HepG2 (cell line): Measurements from ENCODE around the gene CITED4. TPM values are rescaled to one million over a fixed set of nuclear protein-coding genes. Genes with fewer than 3 reads are reported as not detected.

ENCODE experiments used
- ATAC-seq: fragments of 200-7000 bp; cut with Tn5 transposase; 3 replicates; pipeline ENCODE4 v1.9.1; 2020; ENCODE audit warnings: mild to moderate bottlenecking, moderate library complexity
- BruUV-seq: library from RNA; stranded (reverse); fragments of 400-500 nt; replicated peaks from 2 replicates; lab custom pipeline; 2021; lab: Mats Ljungman, UMichigan
- CTCF ChIA-PET: fragments of 300-600 bp; formaldehyde crosslinking; extraction: SDS; loops from one replicate; lab custom pipeline; 2021; ENCODE audit warnings: low total read pairs, inconsistent platforms, low intra/inter-chr PET ratio; lab: Yijun Ruan, JAX
- POLR2A ChIA-PET: fragments of 350-600 bp; sonication (Branson Sonifier 250); formaldehyde crosslinking; loops from one replicate; lab custom pipeline; 2020; ENCODE audit warnings: antibody characterized with exemption, inconsistent platforms; lab: Yijun Ruan, JAX
- DNase-seq: peaks from one replicate; pipeline ENCODE4 v3.0.0-alpha.2; 2015; ENCODE audit warnings: low spot score
- FAIRE-seq: peaks from 3 replicates; lab custom pipeline; 2011; peaks lifted over from hg19 to GRCh38; lab: Jason Lieb, UNC
- H2AFZ ChIP-seq: one replicate; pipeline ENCODE4 v1.6.1; 2011; ENCODE audit warnings: low read length, inconsistent platforms
- H3K27ac ChIP-seq: fragments of 300-600 bp; 3 replicates; pipeline ENCODE4 v1.8.0; 2011; ENCODE audit warnings: mixed run types, mild to moderate bottlenecking, mixed read lengths, low read length, inconsistent platforms; ENCODE audit not compliant: insufficient read depth; ENCODE audit errors: extremely low read length
- H3K27me3 ChIP-seq, 2 experiments: fragments of 200-600 bp in 1 of 2; 2 replicates in 1 of 2; 3 replicates in 1 of 2; pipeline versions ENCODE4 v1.6.0 to v1.8.0; 2011; ENCODE audit warnings: low read length in 2 of 2, mild to moderate bottlenecking in 2 of 2, moderate library complexity in 2 of 2, inconsistent platforms in 1 of 2; ENCODE audit not compliant: insufficient read depth in 2 of 2, control insufficient read depth in 1 of 2
- H3K36me3 ChIP-seq, 2 experiments: fragments of 200-600 bp in 1 of 2; replicated peaks in 1 of 2; 2 replicates in 1 of 2; 3 replicates in 1 of 2; pipeline versions ENCODE4 v1.5.1 to v1.8.0; 2011; ENCODE audit warnings: low read length in 2 of 2, inconsistent platforms in 1 of 2; ENCODE audit not compliant: insufficient read depth in 2 of 2, control insufficient read depth in 1 of 2
- H3K4me1 ChIP-seq: 2 replicates; pipeline ENCODE4 v1.5.1; 2012; ENCODE audit warnings: low read length, inconsistent platforms; ENCODE audit not compliant: insufficient read depth
- H3K4me2 ChIP-seq: 2 replicates; pipeline ENCODE4 v1.6.0; 2011; ENCODE audit warnings: low read depth, low read length, inconsistent platforms
- H3K4me3 ChIP-seq, 3 experiments: fragments of 200-600 bp in 1 of 3; sonication (generic), shearing (Covaris generic) in 1 of 3; replicated peaks in 1 of 3; 2 replicates each; pipeline ENCODE4 v1.5.1; 2011 to 2016; ENCODE audit warnings: low read length in 3 of 3, inconsistent platforms in 2 of 3, low read depth in 2 of 3, mild to moderate bottlenecking in 2 of 3, control low read depth in 1 of 3, mixed read lengths in 1 of 3; ENCODE audit not compliant: insufficient read depth in 1 of 3
- H3K79me2 ChIP-seq: one replicate; pipeline ENCODE4 v1.6.1; 2011; ENCODE audit warnings: low read length, inconsistent platforms; ENCODE audit not compliant: insufficient read depth
- H3K9ac ChIP-seq: 2 replicates; pipeline ENCODE4 v1.6.0; 2011; ENCODE audit warnings: mild to moderate bottlenecking, low read depth, low read length, inconsistent platforms; ENCODE audit not compliant: insufficient read depth
- H3K9me3 ChIP-seq: 2 replicates; pipeline ENCODE4 v1.5.1; 2012; ENCODE audit warnings: mild to moderate bottlenecking, low read length
- H4K20me1 ChIP-seq: 2 replicates; pipeline ENCODE4 v1.6.0; 2011; ENCODE audit warnings: inconsistent platforms, mild to moderate bottlenecking, low read length, moderate library complexity; ENCODE audit not compliant: insufficient read depth
- ATF4 ChIP-seq, 2 experiments: fragments of 450-650 bp in 1 of 2; sonication (generic) in 1 of 2; formaldehyde crosslinking; IDR thresholded peaks; 2 replicates each; pipeline versions ENCODE4 v1.5.0 to v1.8.0; 2020 to 2022; ENCODE audit warnings: mild to moderate bottlenecking in 1 of 2, missing genetic modification reagents in 1 of 2
- KDM2A ChIP-seq: sonication (generic); formaldehyde crosslinking; IDR thresholded peaks from 2 replicates; pipeline ENCODE4 v1.4.0; 2020; ENCODE audit warnings: low read depth, missing genetic modification reagents, borderline replicate concordance
- ZNF224 ChIP-seq: sonication (generic); formaldehyde crosslinking; IDR thresholded peaks from 2 replicates; pipeline ENCODE4 v1.5.0; 2020; ENCODE audit warnings: mild to moderate bottlenecking, missing genetic modification reagents
- ZNF282 ChIP-seq: fragments of 450-650 bp; IDR thresholded peaks from 2 replicates; pipeline ENCODE4 v1.6.1; 2018; ENCODE audit not compliant: partially characterized antibody
- ZNF614 ChIP-seq: IDR thresholded peaks from 2 replicates; pipeline ENCODE4 v1.6.1; 2018; ENCODE audit warnings: missing biosample characterization, missing genetic modification reagents, inconsistent platforms, borderline replicate concordance
- ZNF619 ChIP-seq: sonication (generic); formaldehyde crosslinking; IDR thresholded peaks from 2 replicates; pipeline ENCODE4 v1.4.0; 2020; ENCODE audit warnings: mild to moderate bottlenecking, missing genetic modification reagents
- ZNF75D ChIP-seq: sonication (generic); formaldehyde crosslinking; IDR thresholded peaks from 2 replicates; pipeline ENCODE4 v1.8.1; 2023; ENCODE audit warnings: missing genetic modification reagents, mild to moderate bottlenecking, borderline replicate concordance
- WGBS: methylation state at CpG from one replicate; pipeline ENCODE4 v1.1.6; 2017; ENCODE audit warnings: low lambda C conversion rate; 5-methylcytosine and 5-hydroxymethylcytosine counted together
- in situ Hi-C: cut with HindIII; loops from 2 replicates; pipeline ENCODE4 v1.10.0; 2017; ENCODE audit warnings: low pct_unique_long_range_greater_than_20kb; ENCODE audit not compliant: extremely low pct_ligation_motif_present
- intact Hi-C: fragments of 100-400 bp; cut with micrococcal nuclease; formaldehyde crosslinking; loops from one replicate; pipeline ENCODE4 v1.10.0; 2022; ENCODE audit not compliant: unreplicated experiment
- polyA plus RNA-seq, 8 experiments: library from polyadenylated mRNA; depleted of rRNA in 3 of 8; stranded (reverse) in 7 of 8; unstranded in 1 of 8; fragments of >200 nt; fragmentation: Illumina TruSeq in 4 of 8; extraction: Trizol in 4 of 8; gene quantifications; 2 replicates each; pipeline versions ENCODE4 v1.2.1 to v1.2.3, GENCODE V29; 2011 to 2016; ENCODE audit warnings: low read depth in 4 of 8, missing spikeins in 1 of 8, mixed read lengths in 1 of 8; ENCODE audit not compliant: insufficient read depth in 1 of 8
- total RNA-seq, 5 experiments: library from RNA; depleted of rRNA; stranded (reverse); fragments of >200 nt; fragmentation: Illumina TruSeq; extraction: Trizol; gene quantifications; 2 replicates each; pipeline ENCODE4 v1.2.3, GENCODE V29; 2016; ENCODE audit warnings: low read depth in 1 of 5
- TF ChIP-seq, protein P1 (sequence below): sonication (generic); formaldehyde crosslinking; IDR thresholded peaks from 2 replicates; pipeline ENCODE4 v1.8.1; 2023; ENCODE audit warnings: missing genetic modification reagents, inconsistent platforms, borderline replicate concordance
- TF ChIP-seq, protein P2 (sequence below): sonication (generic); formaldehyde crosslinking; IDR thresholded peaks from 2 replicates; pipeline ENCODE4 v1.4.0; 2020; ENCODE audit warnings: mild to moderate bottlenecking, missing genetic modification reagents

CITED4 gene
- total and polyA plus RNA-seq, 2 of the 13 experiments (the other 11 are each of a cell fraction or from before 2014, with no cell fraction given), result 1.5 to 9.9 TPM

DNA sequence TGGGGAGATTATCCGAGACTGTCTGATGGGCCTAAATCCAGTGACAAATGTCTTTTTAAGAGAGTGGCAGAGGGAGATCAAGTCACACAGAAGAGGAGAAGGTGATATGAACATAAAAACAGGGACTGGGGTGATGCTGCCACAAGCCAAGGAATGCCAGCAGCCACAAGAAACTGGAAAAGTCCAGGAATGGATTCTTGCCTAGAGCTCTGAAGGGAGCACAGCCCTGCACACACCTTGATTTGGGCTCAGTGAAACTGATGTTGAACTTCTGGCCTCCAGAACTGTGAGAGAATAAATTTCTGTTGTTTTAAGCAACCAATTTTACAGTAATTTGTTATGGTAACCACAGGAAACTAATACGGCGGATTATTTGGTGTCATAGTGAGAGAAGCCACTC is 19.5 kb downstream of the CITED4 start:
- Histone ChIP-seq H3K4me1 (0 out of 2 replicates have a peak, but pooled peaks cover 10% of the 10 kb centered on the region), H3K79me2 (no peaks in the 10 kb centered on the region), H3K9me3 (no peaks in the 10 kb centered on the region; the same call in 1 of the 2 replicates), H3K27me3 (peaks cover 0 to 6% of the 10 kb centered on the region in 2 experiments; a peak in 1 of 5 replicates), H3K27ac (no peak overlapping the region), H3K36me3 (no peaks in the 10 kb centered on the region), H4K20me1 (no peaks in the 10 kb centered on the region), H2AFZ (no peak overlapping the region), H3K9ac (no peak overlapping the region), H3K4me3 (no peak overlapping the region), H3K4me2 (no peak overlapping the region)
- BruUV-seq, result no TSS peak
- intact Hi-C loops, result loop anchor here (10.0 kb wide), 1 partner anchor 48 kb away; no protein-coding TSS in a partner anchor
- in situ Hi-C loops, result no loop called here
- ChIA-PET CTCF (no interaction called here), POLR2A (no interaction called here)
- ATAC-seq (no peak), DNase-seq (no peak), FAIRE-seq (no peak)
- WGBS, result 88% methylated on average over 3 of the region's 3 CpGs
- no peak for TF ChIP-seq ZNF75D (CRISPR knock-in tag)
- TF ChIP-seq, protein P1, sequence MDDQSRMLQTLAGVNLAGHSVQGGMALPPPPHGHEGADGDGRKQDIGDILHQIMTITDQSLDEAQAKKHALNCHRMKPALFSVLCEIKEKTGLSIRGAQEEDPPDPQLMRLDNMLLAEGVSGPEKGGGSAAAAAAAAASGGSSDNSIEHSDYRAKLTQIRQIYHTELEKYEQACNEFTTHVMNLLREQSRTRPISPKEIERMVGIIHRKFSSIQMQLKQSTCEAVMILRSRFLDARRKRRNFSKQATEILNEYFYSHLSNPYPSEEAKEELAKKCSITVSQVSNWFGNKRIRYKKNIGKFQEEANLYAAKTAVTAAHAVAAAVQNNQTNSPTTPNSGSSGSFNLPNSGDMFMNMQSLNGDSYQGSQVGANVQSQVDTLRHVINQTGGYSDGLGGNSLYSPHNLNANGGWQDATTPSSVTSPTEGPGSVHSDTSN (CRISPR knock-in tag), result no peak
- TF ChIP-seq ZNF619 (CRISPR knock-in tag), result no peak
- no peak for TF ChIP-seq ZNF282
- TF ChIP-seq ZNF614, result no peak
- TF ChIP-seq, protein P2, sequence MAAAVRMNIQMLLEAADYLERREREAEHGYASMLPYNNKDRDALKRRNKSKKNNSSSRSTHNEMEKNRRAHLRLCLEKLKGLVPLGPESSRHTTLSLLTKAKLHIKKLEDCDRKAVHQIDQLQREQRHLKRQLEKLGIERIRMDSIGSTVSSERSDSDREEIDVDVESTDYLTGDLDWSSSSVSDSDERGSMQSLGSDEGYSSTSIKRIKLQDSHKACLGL, result no peak
- TF ChIP-seq ATF4 (CRISPR knock-in tag; IDR thresholded peaks at IDR 0.05), result no peak
- no peak for TF ChIP-seq KDM2A
- TF ChIP-seq ZNF224, result no peak
